ENCODE data around the gene APOBEC3F.
"Not testable (repeated sequence)": the region's sequence is repeated elsewhere in the genome, so short reads cannot be mapped to it uniquely, and the experiment has no call there.

GRCh38 chr22:39049486-39049885 lies 8.8 kb downstream of the APOBEC3F start:
- TF ChIP-seq CTCF (IDR thresholded peaks at IDR 0.05; ENCODE audit: insufficient read depth, low read length, poor library complexity, severe bottlenecking); EZH2phosphoT487 (conservative IDR thresholded peaks at IDR 0.05; ENCODE audit: low read length): not testable (repeated sequence)
